NCI-H2107 (cell line): ENCODE data around the gene ARF1.
A peak's percentile ranks its signal among the peaks of the same experiment; 100 is the strongest.

Source experiments
- DNase-seq: peaks from one replicate; lab custom pipeline; 2025; lab: John Stamatoyannopoulos, UW

ARF1 gene

DNA sequence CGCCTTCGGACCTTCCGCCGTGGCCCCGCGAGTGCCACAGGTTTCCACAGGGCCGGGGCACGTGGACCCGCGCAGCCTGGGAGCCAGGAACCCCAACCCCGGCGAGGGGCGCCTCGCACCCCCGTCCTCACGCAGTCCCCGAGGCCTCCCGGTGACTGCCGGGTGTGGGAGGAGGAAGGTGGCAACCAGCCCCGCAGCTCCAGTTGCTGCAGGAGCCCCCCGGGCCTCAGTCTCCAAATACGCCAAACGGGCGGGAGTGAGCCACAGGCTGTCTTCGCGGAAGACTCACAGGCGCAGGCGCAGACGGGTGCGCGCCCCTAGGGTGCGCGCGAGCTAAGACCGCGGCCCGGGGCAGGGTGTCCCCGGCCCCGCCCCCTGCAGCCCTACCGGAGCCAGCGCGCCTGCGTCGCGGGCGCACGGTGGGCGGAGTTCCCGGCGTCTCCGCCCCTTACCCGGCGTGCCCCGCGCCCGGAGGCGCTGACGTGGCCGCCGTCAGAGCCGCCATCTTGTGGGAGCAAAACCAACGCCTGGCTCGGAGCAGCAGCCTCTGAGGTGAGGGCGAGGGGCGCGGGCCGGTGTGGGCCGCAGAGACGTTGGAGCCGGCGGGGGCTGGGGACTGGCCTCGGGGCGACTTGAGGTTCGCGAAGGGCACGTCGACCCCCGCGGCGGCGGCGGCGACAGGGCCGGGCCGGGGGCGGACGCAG is at the start of gene ARF1:
Gene ARF1 (plus strand): TSS at position 495 of the 704 bp plus-strand sequence. CDS start 14,407 bp downstream, outside the sequence.
- peak; percentile 94 for DNase-seq

DNA sequence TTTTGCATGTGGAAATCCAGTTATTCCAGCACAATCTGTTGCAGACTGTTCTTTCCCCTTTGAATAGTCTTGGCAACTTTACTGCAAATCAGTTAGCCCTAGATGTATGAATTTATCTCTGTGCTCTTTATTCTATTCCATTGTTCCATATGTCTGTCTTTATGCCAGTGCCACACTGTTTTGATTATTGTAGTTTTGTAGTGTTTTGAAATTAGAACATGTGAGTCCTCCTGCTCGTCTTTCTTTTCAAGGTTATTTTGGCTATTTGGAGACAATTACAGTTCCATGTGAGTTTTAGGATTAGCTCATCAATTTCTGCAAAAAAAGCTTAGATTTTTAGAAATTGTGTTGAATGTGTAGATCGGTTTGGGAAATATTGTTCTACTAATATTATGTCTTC is 49.1 kb upstream of the ARF1 start:
- DNase-seq, result no peak

GRCh38 chr1:228034954-228035837 is 47.3 kb upstream of the ARF1 start:
- DNase-seq, result no peak

- no peak for DNase-seq
Observed at GRCh38 chr1:228035844-228036243, 46.7 kb upstream of the ARF1 start.

- no peak for DNase-seq
Observed at GRCh38 chr1:228036701-228037231, 45.7 kb upstream of the ARF1 start.

GRCh38 chr1:228037401-228038386 is 44.8 kb upstream of the ARF1 start:
- DNase-seq, result no peak

GRCh38 chr1:228038387-228039005 is 44.0 kb upstream of the ARF1 start:
- no peak for DNase-seq

GRCh38 chr1:228039006-228039903 is 43.3 kb upstream of the ARF1 start:
- DNase-seq, result no peak

DNA sequence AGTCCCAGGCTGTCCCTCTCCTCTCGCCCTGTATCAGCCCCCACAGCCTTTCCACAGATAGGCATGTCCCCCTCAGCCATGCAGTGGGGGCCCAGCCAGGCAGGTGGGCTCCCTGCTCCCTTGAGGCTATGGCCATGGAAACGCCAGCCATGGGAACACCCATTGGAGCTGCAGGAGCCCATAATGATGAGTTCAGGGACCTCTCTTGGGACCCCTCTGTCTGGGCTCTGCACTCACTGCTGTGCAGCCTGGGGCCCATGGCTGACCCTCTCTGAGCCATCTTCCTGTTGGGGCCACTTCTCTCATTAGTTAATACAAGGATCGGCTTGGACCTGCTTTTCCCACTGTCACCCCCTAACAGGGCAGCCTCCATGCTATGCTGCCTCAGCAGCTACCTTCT is 42.5 kb upstream of the ARF1 start:
- DNase-seq, result no peak

DNA sequence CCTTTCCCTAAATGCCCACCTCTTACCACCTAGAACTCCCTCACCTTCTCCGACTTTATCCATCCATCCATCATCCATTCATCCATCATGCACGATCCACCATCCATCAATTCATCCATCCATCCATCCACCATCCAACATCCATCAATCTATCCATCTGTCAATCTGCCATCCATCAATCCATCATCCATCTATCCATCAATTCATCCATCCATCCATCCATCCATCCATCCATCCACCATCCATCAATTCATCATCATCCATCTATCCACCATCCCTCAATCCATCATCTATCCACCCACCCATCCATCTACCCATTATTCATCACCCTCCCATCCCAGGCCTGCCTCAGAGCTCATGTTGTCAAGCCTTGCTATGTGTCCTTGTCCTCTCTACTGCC is 41.2 kb upstream of the ARF1 start:
- no peak for DNase-seq

- DNase-seq, result no peak
Observed at GRCh38 chr1:228042508-228042907, 40.0 kb upstream of the ARF1 start.

DNA sequence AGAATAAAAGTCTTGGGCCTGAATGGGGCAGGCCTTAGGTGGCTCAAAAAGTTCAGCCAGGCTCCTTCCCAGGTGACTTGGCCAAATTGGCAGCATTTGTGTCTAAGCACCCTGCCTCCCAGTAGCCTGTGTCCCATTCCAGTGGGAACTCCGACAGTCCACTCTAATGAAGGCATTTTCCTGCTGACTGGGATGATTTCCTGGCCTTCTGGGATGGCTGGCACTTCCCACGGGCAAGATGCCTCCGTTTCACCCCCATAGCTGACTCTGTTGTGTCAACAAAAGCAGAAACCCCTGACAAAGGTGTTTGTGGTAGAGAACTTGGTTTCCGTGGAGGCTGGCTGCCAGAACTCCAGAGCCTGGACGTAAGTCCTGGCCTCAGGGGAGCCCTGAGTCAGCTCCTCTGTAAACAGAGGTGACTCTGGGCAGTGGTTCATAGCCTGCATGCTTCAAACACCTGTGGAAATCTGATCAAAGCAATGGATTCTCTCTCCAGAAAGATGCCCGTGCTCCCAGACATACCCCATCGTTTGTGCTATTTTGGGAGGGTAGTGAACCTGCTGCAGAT is 39.1 kb upstream of the ARF1 start:
- no peak for DNase-seq

GRCh38 chr1:228044961-228045360 is 37.5 kb upstream of the ARF1 start:
- no peak for DNase-seq

DNA sequence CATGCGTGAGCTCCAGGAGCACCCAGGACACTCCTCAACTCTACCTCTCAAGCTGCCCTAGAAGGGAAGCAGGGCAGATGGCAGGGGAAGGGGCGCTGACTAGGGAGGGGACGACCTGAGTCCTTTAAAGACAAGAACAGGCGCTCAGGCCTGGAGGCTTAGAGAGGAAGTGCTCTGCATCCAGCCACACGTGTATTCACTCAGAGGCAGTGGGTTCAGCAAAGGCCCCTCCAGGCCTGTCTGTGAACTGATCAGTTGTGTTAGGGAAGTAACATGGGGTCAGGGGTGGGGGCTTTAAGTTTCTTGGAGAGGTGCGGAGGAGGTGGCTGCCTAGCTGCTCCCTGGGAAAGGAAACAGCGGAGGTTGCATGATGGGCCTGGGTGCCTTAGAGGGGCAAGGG is 37.1 kb upstream of the ARF1 start:
- no peak for DNase-seq

DNA sequence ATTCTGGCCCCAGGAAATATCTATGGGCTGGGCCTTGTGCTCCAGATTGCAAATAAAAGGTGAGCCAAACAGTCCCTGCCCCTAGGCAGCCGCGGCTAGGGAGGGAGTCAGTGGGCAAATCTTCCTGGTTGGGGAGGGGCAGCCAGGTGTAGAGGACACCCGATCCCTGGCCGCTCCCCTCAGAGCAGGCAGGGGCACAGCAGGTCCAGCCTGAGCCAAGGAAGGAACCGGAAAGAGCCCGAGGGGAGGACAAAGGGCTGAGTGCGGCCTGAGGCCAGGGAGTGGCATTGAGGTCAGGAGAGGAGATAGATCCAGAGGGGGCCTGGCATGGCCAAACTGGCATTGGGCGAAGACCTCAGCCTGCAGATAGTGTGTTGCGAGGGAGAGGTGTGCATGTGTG is 36.6 kb upstream of the ARF1 start:
- DNase-seq, result no peak

- DNase-seq, result no peak
Observed at GRCh38 chr1:228046421-228047182, 35.9 kb upstream of the ARF1 start.

DNA sequence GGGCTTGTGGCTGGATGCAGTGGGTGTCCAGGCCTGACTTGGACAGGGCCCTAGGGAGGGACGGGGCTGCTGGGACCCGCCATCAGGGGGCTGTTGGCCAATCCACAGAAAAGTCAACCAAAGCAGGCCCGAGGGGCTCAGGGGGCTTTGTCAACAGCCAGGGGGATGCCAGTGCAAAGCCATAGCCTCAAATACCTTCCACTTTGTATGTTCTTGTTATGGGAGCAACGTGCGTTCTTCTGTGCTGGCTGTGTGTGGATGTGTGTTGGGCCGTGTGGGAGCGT is 35.4 kb upstream of the ARF1 start:
- DNase-seq, result no peak

DNA sequence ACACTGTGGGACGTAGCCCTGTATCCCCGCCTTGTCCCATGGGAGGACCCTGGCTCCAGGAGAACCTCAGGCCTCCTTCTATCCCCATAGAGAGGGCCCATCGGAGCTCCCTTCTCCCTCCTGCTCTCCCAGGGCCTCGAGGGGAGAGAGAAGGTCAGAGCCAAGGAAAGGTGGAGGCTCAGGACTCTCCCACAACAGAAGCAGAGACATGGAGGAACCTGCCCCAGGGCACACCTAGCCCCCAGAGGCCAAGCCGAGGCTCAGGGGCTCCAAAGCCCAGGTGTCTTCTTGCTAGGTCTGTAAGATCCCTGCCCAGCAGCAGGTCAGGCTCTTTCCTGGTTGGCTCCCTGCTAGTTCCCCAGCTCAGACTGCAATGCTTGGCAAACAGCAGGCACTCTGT is 34.4 kb upstream of the ARF1 start:
- no peak for DNase-seq

GRCh38 chr1:228048659-228049298 is 33.7 kb upstream of the ARF1 start:
- no peak for DNase-seq
